GM23338 (cell line): ENCODE measurements around the gene VSTM2B. TPM values are rescaled to one million over a fixed set of nuclear protein-coding genes. Genes with fewer than 3 reads are reported as not detected.

Source experiments
- ATAC-seq: fragments of 200-7000 bp; cut with Tn5 transposase; 3 replicates; pipeline ENCODE4 v1.9.1; 2020
- DNase-seq: peaks from one replicate; pipeline ENCODE4 v3.0.0-alpha.2; 2015; ENCODE audit warnings: low spot score
- H2AFZ ChIP-seq: fragments of 200-600 bp; sonication (generic); 2 replicates; pipeline ENCODE4 v1.8.0; 2016; ENCODE audit warnings: antibody characterized with exemption, mild to moderate bottlenecking, moderate library complexity
- H3F3A ChIP-seq: fragments of 200-600 bp; sonication (generic); replicated peaks from 2 replicates; pipeline ENCODE4 v1.8.0; 2017; ENCODE audit warnings: antibody characterized with exemption, mixed run types, low read depth
- H3K27ac ChIP-seq: fragments of 200-600 bp; sonication (generic); 2 replicates; pipeline ENCODE4 v1.6.1; 2016; ENCODE audit warnings: low read depth
- H3K27me3 ChIP-seq: fragments of 200-600 bp; sonication (generic); 2 replicates; pipeline ENCODE4 v1.8.0; 2016; ENCODE audit warnings: mild to moderate bottlenecking, mixed run types, moderate library complexity; ENCODE audit not compliant: insufficient read depth
- H3K36me3 ChIP-seq: fragments of 200-600 bp; sonication (generic); 2 replicates; pipeline ENCODE4 v1.8.0; 2016; ENCODE audit warnings: mild to moderate bottlenecking; ENCODE audit not compliant: insufficient read depth
- H3K4me1 ChIP-seq: fragments of 200-600 bp; sonication (generic); 2 replicates; pipeline ENCODE4 v1.8.0; 2016; ENCODE audit warnings: mild to moderate bottlenecking, moderate library complexity; ENCODE audit not compliant: insufficient read depth
- H3K4me2 ChIP-seq: fragments of 200-600 bp; sonication (generic); 2 replicates; pipeline ENCODE4 v1.7.1; 2017; ENCODE audit warnings: mixed run types
- H3K4me3 ChIP-seq: fragments of 200-600 bp; sonication (generic); 2 replicates; pipeline ENCODE4 v1.6.1; 2016; ENCODE audit warnings: mixed run types
- H3K79me2 ChIP-seq: fragments of 200-600 bp; sonication (generic); replicated peaks from 2 replicates; pipeline ENCODE4 v1.8.0; 2017; ENCODE audit warnings: mild to moderate bottlenecking; ENCODE audit not compliant: insufficient read depth
- H3K9me2 ChIP-seq: fragments of 200-600 bp; sonication (generic); 2 replicates; pipeline ENCODE4 v1.8.0; 2017; ENCODE audit not compliant: insufficient read depth
- H4K20me1 ChIP-seq: fragments of 200-600 bp; sonication (generic); replicated peaks from 2 replicates; pipeline ENCODE4 v1.8.0; 2017; ENCODE audit warnings: mild to moderate bottlenecking; ENCODE audit not compliant: insufficient read depth
- H3K27ac Mint-ChIP-seq: 2 replicates; pipeline ENCODE4 v1.8.0; 2020; ENCODE audit warnings: inconsistent platforms, mild to moderate bottlenecking, moderate library complexity, mixed read lengths
- H3K27me3 Mint-ChIP-seq: 3 replicates; pipeline ENCODE4 v1.8.0; 2022; ENCODE audit warnings: low read depth, mild to moderate bottlenecking, moderate library complexity, mixed read lengths, inconsistent platforms; ENCODE audit not compliant: insufficient read depth, poor library complexity
- H3K36me3 Mint-ChIP-seq: 3 replicates; pipeline ENCODE4 v1.8.0; 2021; ENCODE audit warnings: low read depth, mild to moderate bottlenecking, inconsistent platforms, moderate library complexity, mixed read lengths
- H3K4me1 Mint-ChIP-seq: 3 replicates; pipeline ENCODE4 v1.8.0; 2020; ENCODE audit warnings: mild to moderate bottlenecking, inconsistent platforms, mixed read lengths
- H3K4me3 Mint-ChIP-seq: 3 replicates; pipeline ENCODE4 v1.8.0; 2021; ENCODE audit warnings: moderate library complexity, mild to moderate bottlenecking, inconsistent platforms, mixed read lengths
- H3K9me3 Mint-ChIP-seq: 3 replicates; pipeline ENCODE4 v1.8.0; 2020; ENCODE audit warnings: moderate library complexity, mild to moderate bottlenecking, inconsistent platforms, mixed read lengths
- CREB1 ChIP-seq: fragments of 250-450 bp; sonication (Bioruptor Pico); IDR thresholded peaks from 2 replicates; pipeline ENCODE4 v1.5.0; 2020; ENCODE audit warnings: low read depth, mild to moderate bottlenecking, moderate library complexity
- ETS1 ChIP-seq: IDR thresholded peaks from 2 replicates; pipeline ENCODE4 v1.6.1; 2016; ENCODE audit warnings: antibody characterized with exemption
- EZH2 ChIP-seq: fragments of 200-600 bp; sonication (generic); IDR thresholded peaks from one replicate; pipeline ENCODE4 v1.8.0; 2017; ENCODE audit warnings: antibody characterized with exemption, mild to moderate bottlenecking, low read depth; ENCODE audit not compliant: unreplicated experiment
- JUNB ChIP-seq: IDR thresholded peaks from one replicate; pipeline ENCODE4 v1.6.1; 2016; ENCODE audit warnings: antibody characterized with exemption; ENCODE audit not compliant: unreplicated experiment
- NANOG ChIP-seq: IDR thresholded peaks from 2 replicates; pipeline ENCODE4 v1.6.1; 2016; ENCODE audit warnings: antibody characterized with exemption, borderline replicate concordance
- POLR2AphosphoS5 ChIP-seq: IDR thresholded peaks from 2 replicates; pipeline ENCODE4 v1.6.1; 2016; ENCODE audit warnings: antibody characterized with exemption, low read depth
- REST ChIP-seq: IDR thresholded peaks from one replicate; pipeline ENCODE4 v1.6.1; 2018; ENCODE audit warnings: antibody characterized with exemption; ENCODE audit not compliant: unreplicated experiment
- STAT1 ChIP-seq: IDR thresholded peaks from one replicate; pipeline ENCODE4 v1.6.1; 2016; ENCODE audit warnings: antibody characterized with exemption; ENCODE audit not compliant: unreplicated experiment
- ZNF114 ChIP-seq: fragments of 250-450 bp; sonication (Bioruptor Pico); IDR thresholded peaks from 2 replicates; pipeline ENCODE4 v1.5.0; 2020; ENCODE audit warnings: mild to moderate bottlenecking, moderate library complexity
- ZNF331 ChIP-seq: fragments of 250-450 bp; sonication (Bioruptor Pico); IDR thresholded peaks from 2 replicates; pipeline ENCODE4 v1.5.0; 2020; ENCODE audit warnings: low read depth, mild to moderate bottlenecking, moderate library complexity
- polyA plus RNA-seq: library from polyadenylated mRNA; unstranded; fragments of >200 nt; fragmentation: Nextera tagmentation; extraction: Ambion mirVana; gene quantifications from 2 replicates; pipeline ENCODE4 v1.2.1, GENCODE V29; 2016
- total RNA-seq: library from RNA; depleted of rRNA; stranded (reverse); fragments of >200 nt; shearing (Covaris generic); gene quantifications from 2 replicates; pipeline ENCODE4 v1.2.3, GENCODE V29; 2014
- TF ChIP-seq, protein P1 (sequence below): fragments of 250-450 bp; sonication (Bioruptor Pico); IDR thresholded peaks from 2 replicates; pipeline ENCODE4 v1.5.0; 2020; ENCODE audit warnings: mild to moderate bottlenecking, moderate library complexity

The VSTM2B gene
- total and polyA plus RNA-seq, 2 experiments from 2014 or later: 1.2 to 1.8 TPM

GRCh38 chr19:29539131-29539530 is 13.3 kb downstream of the VSTM2B start:
- DNase-seq (no peak), ATAC-seq (no peak)
- no peaks in the 10 kb centered on the region for H4K20me1 ChIP-seq
- peaks cover 7% of the 10 kb centered on the region; the same call in 1 of the 2 replicates for H3K4me1 ChIP-seq
- no peak overlapping the region for H3K4me3 ChIP-seq
- Mint-ChIP-seq H3K9me3 (no peaks in the 10 kb centered on the region; the same call in 2 of the 3 replicates), H3K4me1 (peaks cover 4% of the 10 kb centered on the region; the same call in 2 of the 3 replicates), H3K27me3 (peaks cover 6% of the 10 kb centered on the region), H3K4me3 (no peak overlapping the region), H3K27ac (no peak overlapping the region), H3K36me3 (no peaks in the 10 kb centered on the region; the same call in 2 of the 3 replicates)
- no peaks in the 10 kb centered on the region for H3F3A ChIP-seq
- H2AFZ ChIP-seq: no peak overlapping the region
- no peaks in the 10 kb centered on the region for H3K79me2 ChIP-seq
- no peaks in the 10 kb centered on the region for H3K27me3 ChIP-seq
- peaks cover 12% of the 10 kb centered on the region; the same call in 1 of the 2 replicates for H3K9me2 ChIP-seq
- no peak overlapping the region for H3K27ac ChIP-seq
- TF ChIP-seq EZH2 (no peak), CREB1 (no peak), NANOG (no peak)
- TF ChIP-seq, protein P1, sequence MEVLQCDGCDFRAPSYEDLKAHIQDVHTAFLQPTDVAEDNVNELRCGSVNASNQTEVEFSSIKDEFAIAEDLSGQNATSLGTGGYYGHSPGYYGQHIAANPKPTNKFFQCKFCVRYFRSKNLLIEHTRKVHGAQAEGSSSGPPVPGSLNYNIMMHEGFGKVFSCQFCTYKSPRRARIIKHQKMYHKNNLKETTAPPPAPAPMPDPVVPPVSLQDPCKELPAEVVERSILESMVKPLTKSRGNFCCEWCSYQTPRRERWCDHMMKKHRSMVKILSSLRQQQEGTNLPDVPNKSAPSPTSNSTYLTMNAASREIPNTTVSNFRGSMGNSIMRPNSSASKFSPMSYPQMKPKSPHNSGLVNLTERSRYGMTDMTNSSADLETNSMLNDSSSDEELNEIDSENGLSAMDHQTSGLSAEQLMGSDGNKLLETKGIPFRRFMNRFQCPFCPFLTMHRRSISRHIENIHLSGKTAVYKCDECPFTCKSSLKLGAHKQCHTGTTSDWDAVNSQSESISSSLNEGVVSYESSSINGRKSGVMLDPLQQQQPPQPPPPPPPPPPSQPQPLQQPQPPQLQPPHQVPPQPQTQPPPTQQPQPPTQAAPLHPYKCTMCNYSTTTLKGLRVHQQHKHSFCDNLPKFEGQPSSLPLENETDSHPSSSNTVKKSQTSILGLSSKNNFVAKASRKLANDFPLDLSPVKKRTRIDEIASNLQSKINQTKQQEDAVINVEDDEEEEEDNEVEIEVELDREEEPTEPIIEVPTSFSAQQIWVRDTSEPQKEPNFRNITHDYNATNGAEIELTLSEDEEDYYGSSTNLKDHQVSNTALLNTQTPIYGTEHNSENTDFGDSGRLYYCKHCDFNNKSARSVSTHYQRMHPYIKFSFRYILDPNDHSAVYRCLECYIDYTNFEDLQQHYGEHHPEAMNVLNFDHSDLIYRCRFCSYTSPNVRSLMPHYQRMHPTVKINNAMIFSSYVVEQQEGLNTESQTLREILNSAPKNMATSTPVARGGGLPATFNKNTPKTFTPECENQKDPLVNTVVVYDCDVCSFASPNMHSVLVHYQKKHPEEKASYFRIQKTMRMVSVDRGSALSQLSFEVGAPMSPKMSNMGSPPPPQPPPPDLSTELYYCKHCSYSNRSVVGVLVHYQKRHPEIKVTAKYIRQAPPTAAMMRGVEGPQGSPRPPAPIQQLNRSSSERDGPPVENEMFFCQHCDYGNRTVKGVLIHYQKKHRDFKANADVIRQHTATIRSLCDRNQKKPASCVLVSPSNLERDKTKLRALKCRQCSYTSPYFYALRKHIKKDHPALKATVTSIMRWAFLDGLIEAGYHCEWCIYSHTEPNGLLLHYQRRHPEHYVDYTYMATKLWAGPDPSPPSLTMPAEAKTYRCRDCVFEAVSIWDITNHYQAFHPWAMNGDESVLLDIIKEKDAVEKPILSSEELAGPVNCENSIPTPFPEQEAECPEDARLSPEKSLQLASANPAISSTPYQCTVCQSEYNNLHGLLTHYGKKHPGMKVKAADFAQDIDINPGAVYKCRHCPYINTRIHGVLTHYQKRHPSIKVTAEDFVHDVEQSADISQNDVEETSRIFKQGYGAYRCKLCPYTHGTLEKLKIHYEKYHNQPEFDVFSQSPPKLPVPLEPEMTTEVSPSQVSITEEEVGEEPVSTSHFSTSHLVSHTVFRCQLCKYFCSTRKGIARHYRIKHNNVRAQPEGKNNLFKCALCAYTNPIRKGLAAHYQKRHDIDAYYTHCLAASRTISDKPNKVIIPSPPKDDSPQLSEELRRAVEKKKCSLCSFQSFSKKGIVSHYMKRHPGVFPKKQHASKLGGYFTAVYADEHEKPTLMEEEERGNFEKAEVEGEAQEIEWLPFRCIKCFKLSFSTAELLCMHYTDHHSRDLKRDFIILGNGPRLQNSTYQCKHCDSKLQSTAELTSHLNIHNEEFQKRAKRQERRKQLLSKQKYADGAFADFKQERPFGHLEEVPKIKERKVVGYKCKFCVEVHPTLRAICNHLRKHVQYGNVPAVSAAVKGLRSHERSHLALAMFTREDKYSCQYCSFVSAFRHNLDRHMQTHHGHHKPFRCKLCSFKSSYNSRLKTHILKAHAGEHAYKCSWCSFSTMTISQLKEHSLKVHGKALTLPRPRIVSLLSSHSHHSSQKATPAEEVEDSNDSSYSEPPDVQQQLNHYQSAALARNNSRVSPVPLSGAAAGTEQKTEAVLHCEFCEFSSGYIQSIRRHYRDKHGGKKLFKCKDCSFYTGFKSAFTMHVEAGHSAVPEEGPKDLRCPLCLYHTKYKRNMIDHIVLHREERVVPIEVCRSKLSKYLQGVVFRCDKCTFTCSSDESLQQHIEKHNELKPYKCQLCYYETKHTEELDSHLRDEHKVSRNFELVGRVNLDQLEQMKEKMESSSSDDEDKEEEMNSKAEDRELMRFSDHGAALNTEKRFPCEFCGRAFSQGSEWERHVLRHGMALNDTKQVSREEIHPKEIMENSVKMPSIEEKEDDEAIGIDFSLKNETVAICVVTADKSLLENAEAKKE (CRISPR knock-in tag): no peak
- H3K36me3 ChIP-seq: no peaks in the 10 kb centered on the region
- no peak overlapping the region for H3K4me2 ChIP-seq

GRCh38 chr19:29539670-29540069 is 13.9 kb downstream of the VSTM2B start:
- no peak; the same call in 2 of the 3 replicates for ATAC-seq
- Mint-ChIP-seq H3K27ac (no peak overlapping the region), H3K36me3 (no peaks in the 10 kb centered on the region; the same call in 2 of the 3 replicates), H3K9me3 (no peaks in the 10 kb centered on the region; the same call in 2 of the 3 replicates), H3K27me3 (peaks cover 6% of the 10 kb centered on the region), H3K4me3 (no peak overlapping the region), H3K4me1 (peaks cover 4% of the 10 kb centered on the region; the same call in 2 of the 3 replicates)
- H3K27me3 ChIP-seq: no peaks in the 10 kb centered on the region
- H3K27ac ChIP-seq: no peak overlapping the region
- no peak for TF ChIP-seq STAT1
- no peak for TF ChIP-seq EZH2
- TF ChIP-seq POLR2AphosphoS5: no peak
- no peak for TF ChIP-seq JUNB
- no peak for TF ChIP-seq REST
- TF ChIP-seq ETS1: no peak
- no peak for TF ChIP-seq ZNF114 (CRISPR knock-in tag)
- TF ChIP-seq ZNF331 (CRISPR knock-in tag): no peak
- no peak for TF ChIP-seq NANOG
- no peak for TF ChIP-seq CREB1
- no peak overlapping the region for H2AFZ ChIP-seq
- DNase-seq: no peak
- H3K4me2 ChIP-seq: no peak overlapping the region
- peaks cover 7% of the 10 kb centered on the region; the same call in 1 of the 2 replicates for H3K4me1 ChIP-seq
- H3K36me3 ChIP-seq: no peaks in the 10 kb centered on the region
- no peaks in the 10 kb centered on the region for H3F3A ChIP-seq
- peaks cover 12% of the 10 kb centered on the region; the same call in 1 of the 2 replicates for H3K9me2 ChIP-seq
- H4K20me1 ChIP-seq: no peaks in the 10 kb centered on the region
- no peak overlapping the region for H3K4me3 ChIP-seq
- H3K79me2 ChIP-seq: no peaks in the 10 kb centered on the region
